A673 (cell line): ENCODE results near the gene EWSR1. TPM values are rescaled to one million over a fixed set of nuclear protein-coding genes. Genes with fewer than 3 reads are reported as not detected.

Experiments
- BruUV-seq: library from RNA; stranded (reverse); fragments of 400-500 nt; replicated peaks from 2 replicates; lab custom pipeline; 2021; lab: Mats Ljungman, UMichigan
- CTCF ChIA-PET: fragments of 300-600 bp; sonication (Branson Sonifier 250); formaldehyde crosslinking; loops from one replicate; lab custom pipeline; 2022; ENCODE audit warnings: antibody characterized with exemption; lab: Charles Lee
- POLR2A ChIA-PET: fragments of 300-600 bp; sonication (Branson Sonifier 250); formaldehyde crosslinking; loops from one replicate; lab custom pipeline; 2022; ENCODE audit warnings: antibody characterized with exemption; ENCODE audit not compliant: low non-redundant PET; lab: Charles Lee
- DNase-seq: peaks from one replicate; pipeline ENCODE4 v3.0.0-alpha.2; 2015; ENCODE audit warnings: low spot score
- H3K27ac ChIP-seq: fragments of 200-600 bp; sonication (generic); 2 replicates; pipeline ENCODE4 v1.5.1; 2016; ENCODE audit warnings: mixed run types, low read depth, mild to moderate bottlenecking, mixed read lengths, antibody characterized with exemption, low read length; ENCODE audit not compliant: poor library complexity, severe bottlenecking
- H3K27me3 ChIP-seq: fragments of 200-600 bp; sonication (generic); replicated peaks from 2 replicates; pipeline ENCODE4 v1.6.1; 2017; ENCODE audit warnings: mixed run types, low read depth, mild to moderate bottlenecking, mixed read lengths, antibody characterized with exemption, low read length; ENCODE audit not compliant: insufficient read depth, poor library complexity
- H3K36me3 ChIP-seq: fragments of 200-600 bp; sonication (generic); 2 replicates; pipeline ENCODE4 v1.6.1; 2016; ENCODE audit warnings: mixed run types, mild to moderate bottlenecking, mixed read lengths, antibody characterized with exemption, low read length; ENCODE audit not compliant: insufficient read depth, poor library complexity, severe bottlenecking
- H3K4me1 ChIP-seq: fragments of 200-600 bp; sonication (generic); 2 replicates; pipeline ENCODE4 v1.6.1; 2017; ENCODE audit warnings: mixed run types, mild to moderate bottlenecking, mixed read lengths, antibody characterized with exemption, low read length; ENCODE audit not compliant: insufficient read depth, poor library complexity, severe bottlenecking
- H3K4me3 ChIP-seq: fragments of 200-600 bp; sonication (generic); 2 replicates; pipeline ENCODE4 v1.5.1; 2016; ENCODE audit warnings: low read depth, mixed run types, mild to moderate bottlenecking, mixed read lengths, low read length; ENCODE audit not compliant: poor library complexity, severe bottlenecking
- H3K9me3 ChIP-seq: fragments of 200-600 bp; sonication (generic); 2 replicates; pipeline ENCODE4 v1.6.1; 2016; ENCODE audit warnings: mixed run types, low read depth, mild to moderate bottlenecking, mixed read lengths, antibody characterized with exemption, low read length; ENCODE audit not compliant: poor library complexity, severe bottlenecking
- CTCF ChIP-seq: fragments of 300-800, 200-600 bp; sonication (generic); conservative IDR thresholded peaks from 2 replicates; pipeline ENCODE4 v1.5.1; 2017; ENCODE audit warnings: low read depth, mild to moderate bottlenecking, antibody characterized with exemption, low read length, moderate library complexity, mixed read lengths
- EZH2 ChIP-seq: fragments of 200-600 bp; sonication (generic); IDR thresholded peaks from 2 replicates; pipeline ENCODE4 v1.6.1; 2017; ENCODE audit warnings: borderline replicate concordance, low read depth, mild to moderate bottlenecking, mixed read lengths, antibody characterized with exemption, low read length; ENCODE audit not compliant: poor library complexity, severe bottlenecking
- intact Hi-C: fragments of 100-400 bp; cut with micrococcal nuclease; formaldehyde crosslinking; loops from one replicate; pipeline ENCODE4 v1.10.0; 2022; ENCODE audit not compliant: unreplicated experiment
- total RNA-seq: library from RNA; stranded (reverse); gene quantifications from 2 replicates; pipeline ENCODE4 v1.2.3, GENCODE V29; 2021

The EWSR1 gene
- total RNA-seq, 1 experiment from 2014 or later: 358 TPM

GRCh38 chr22:29225422-29226090 lies 42.5 kb upstream of the EWSR1 start:
- intact Hi-C loops: no loop called here
- Histone ChIP-seq H3K27me3 (no peaks in the 10 kb centered on the region), H3K4me3 (no peak overlapping the region), H3K9me3 (no peaks in the 10 kb centered on the region), H3K4me1 (no peaks in the 10 kb centered on the region), H3K27ac (no peak overlapping the region), H3K36me3 (no peaks in the 10 kb centered on the region)
- CTCF ChIA-PET: no interaction called here
- TF ChIP-seq CTCF (no peak), EZH2 (no peak)
- POLR2A ChIA-PET: no interaction called here
- DNase-seq: no peak
- BruUV-seq: no TSS peak

GRCh38 chr22:29226351-29226981 lies 41.6 kb upstream of the EWSR1 start:
- Histone ChIP-seq H3K9me3 (no peaks in the 10 kb centered on the region), H3K27ac (no peak overlapping the region), H3K36me3 (no peaks in the 10 kb centered on the region), H3K4me3 (no peak overlapping the region), H3K4me1 (no peaks in the 10 kb centered on the region), H3K27me3 (no peaks in the 10 kb centered on the region)
- intact Hi-C loops: no loop called here
- DNase-seq: no peak
- no TSS peak for BruUV-seq
- CTCF ChIA-PET: no interaction called here
- TF ChIP-seq CTCF (no peak), EZH2 (no peak)
- POLR2A ChIA-PET: no interaction called here

GRCh38 chr22:29230972-29231875 lies 36.8 kb upstream of the EWSR1 start:
- Histone ChIP-seq H3K4me1 (no peaks in the 10 kb centered on the region), H3K4me3 (no peak overlapping the region), H3K36me3 (no peaks in the 10 kb centered on the region), H3K27ac (no peak overlapping the region), H3K9me3 (no peaks in the 10 kb centered on the region), H3K27me3 (no peaks in the 10 kb centered on the region)
- TF ChIP-seq CTCF (no peak), EZH2 (no peak)
- BruUV-seq: no TSS peak
- CTCF ChIA-PET: no interaction called here
- intact Hi-C loops: no loop called here
- POLR2A ChIA-PET: no interaction called here
- DNase-seq: no peak
